ENCODE data around the gene VTA1.

Gene VTA1

GRCh38 chr6:142271476-142271875 is 124.4 kb downstream of the VTA1 start:
- DNase-seq (ENCODE audit: low read depth in 2 of 2), result no peak
